Panc1 (cell line): Measurements from ENCODE around the gene RFPL2. TPM values are rescaled to one million over a fixed set of nuclear protein-coding genes. Genes with fewer than 3 reads are reported as not detected.
"Not testable (repeated sequence)": the region's sequence is repeated elsewhere in the genome, so short reads cannot be mapped to it uniquely, and the experiment has no call there.

Experiments
- ATAC-seq: fragments of 200-7000 bp; cut with Tn5 transposase; 2 replicates; pipeline ENCODE4 v1.9.1; 2020; ENCODE audit warnings: mild to moderate bottlenecking, moderate library complexity
- BruUV-seq: library from RNA; stranded (reverse); fragments of 400-500 nt; replicated peaks from 2 replicates; lab custom pipeline; 2021; lab: Mats Ljungman, UMichigan
- CTCF ChIA-PET: fragments of 300-600 bp; sonication (Branson Sonifier 250); formaldehyde crosslinking; loops from one replicate; lab custom pipeline; 2022; ENCODE audit warnings: antibody characterized with exemption; lab: Charles Lee
- POLR2A ChIA-PET: fragments of 300-600 bp; sonication (Branson Sonifier 250); formaldehyde crosslinking; loops from one replicate; lab custom pipeline; 2022; ENCODE audit warnings: antibody characterized with exemption; lab: Charles Lee
- DNase-seq: peaks from one replicate; pipeline ENCODE4 v3.0.0-alpha.2; 2010; ENCODE audit warnings: low read depth, low spot score
- H3K27ac ChIP-seq: 2 replicates; pipeline ENCODE4 v1.5.1; 2011; ENCODE audit warnings: mild to moderate bottlenecking, low read length, inconsistent platforms
- H3K27me3 ChIP-seq: fragments of 200-500 bp; sonication (Bioruptor generic); 2 replicates; pipeline ENCODE4 v1.6.0; 2014; ENCODE audit warnings: low read length, inconsistent platforms; ENCODE audit not compliant: control insufficient read depth, insufficient read depth
- H3K36me3 ChIP-seq: fragments of 200-500 bp; sonication (Bioruptor generic); 2 replicates; pipeline ENCODE4 v1.5.1; 2014; ENCODE audit warnings: inconsistent platforms, mild to moderate bottlenecking, low read length, moderate library complexity; ENCODE audit not compliant: control insufficient read depth, insufficient read depth
- H3K4me1 ChIP-seq: 2 replicates; pipeline ENCODE4 v1.5.1; 2011; ENCODE audit warnings: inconsistent platforms, mild to moderate bottlenecking, low read length, moderate library complexity; ENCODE audit not compliant: control insufficient read depth, insufficient read depth
- H3K4me3 ChIP-seq, 2 experiments: 2 replicates each; pipeline ENCODE4 v1.5.1; 2011 to 2012; ENCODE audit warnings: low read depth in 2 of 2, low read length in 2 of 2, mild to moderate bottlenecking in 2 of 2, inconsistent platforms in 1 of 2, moderate library complexity in 1 of 2
- H3K9me3 ChIP-seq: fragments of 200-500 bp; sonication (Bioruptor generic); 2 replicates; pipeline ENCODE4 v1.5.1; 2014; ENCODE audit warnings: low read depth, mild to moderate bottlenecking, inconsistent platforms, low read length, moderate library complexity; ENCODE audit not compliant: control insufficient read depth, insufficient read depth
- POLR2AphosphoS5 ChIP-seq: IDR thresholded peaks from 2 replicates; pipeline ENCODE4 v1.6.1; 2012; ENCODE audit warnings: mild to moderate bottlenecking, low read depth, low read length, moderate library complexity
- SIN3A ChIP-seq: IDR thresholded peaks from 2 replicates; pipeline ENCODE4 v1.6.1; 2012; ENCODE audit warnings: low read depth, mild to moderate bottlenecking, low read length, moderate library complexity, borderline replicate concordance; ENCODE audit not compliant: insufficient read depth
- TCF7L2 ChIP-seq: IDR thresholded peaks from 2 replicates; pipeline ENCODE4 v1.6.1; 2011; ENCODE audit warnings: mild to moderate bottlenecking, low read depth, low read length, inconsistent platforms
- in situ Hi-C: cut with HindIII; loops from 2 replicates; pipeline ENCODE4 v1.10.0; 2016; ENCODE audit warnings: low sequenced_read_pairs, low pct_unique_long_range_greater_than_20kb
- intact Hi-C: fragments of 100-400 bp; cut with micrococcal nuclease; formaldehyde crosslinking; loops from one replicate; pipeline ENCODE4 v1.10.0; 2022; ENCODE audit not compliant: unreplicated experiment
- total RNA-seq: library from RNA; stranded (reverse); gene quantifications from one replicate; pipeline ENCODE4 v1.2.1, GENCODE V29; 2021; ENCODE audit not compliant: unreplicated experiment
- TF ChIP-seq, protein P1 (sequence below), 2 experiments: IDR thresholded peaks; 2 replicates each; pipeline ENCODE4 v1.6.1; 2011 to 2012; ENCODE audit warnings: low read depth in 2 of 2, control low read depth in 1 of 2, low read length in 1 of 2, mild to moderate bottlenecking in 1 of 2, moderate library complexity in 1 of 2; ENCODE audit not compliant: insufficient read depth in 1 of 2
- TF ChIP-seq, protein P2 (sequence below): fragments of 450-650 bp; IDR thresholded peaks from 2 replicates; pipeline ENCODE4 v1.5.1; 2017; ENCODE audit warnings: mild to moderate bottlenecking

Gene RFPL2
- total RNA-seq, 1 experiment from 2014 or later, result not detected

DNA sequence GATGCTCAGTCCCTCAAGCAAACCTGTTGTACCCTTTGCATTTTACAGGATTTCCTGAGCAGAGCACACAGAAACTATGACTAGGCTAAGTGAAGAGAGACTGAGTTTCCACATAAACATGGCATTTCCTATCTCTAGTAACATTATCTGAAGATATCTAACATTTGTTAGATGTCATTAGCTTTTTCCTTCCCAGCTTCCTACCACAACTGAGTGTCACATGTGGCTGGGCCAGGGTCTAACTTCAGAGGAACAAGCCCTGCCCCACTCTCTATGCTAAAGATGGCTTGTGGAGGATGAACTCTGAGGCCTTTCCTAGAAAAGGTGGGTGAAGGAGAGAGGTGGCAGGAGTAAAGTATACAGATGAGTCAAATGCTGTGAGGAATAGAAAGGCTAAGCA is 62.3 kb downstream of the RFPL2 start:
- H3K4me1 ChIP-seq, result no peaks in the 10 kb centered on the region
- H3K4me3 ChIP-seq, result no peak overlapping the region
- ChIA-PET POLR2A (no interaction called here), CTCF (no interaction called here)
- TF ChIP-seq SIN3A (no peak), POLR2AphosphoS5 (no peak), TCF7L2 (no peak)
- TF ChIP-seq, protein P1, sequence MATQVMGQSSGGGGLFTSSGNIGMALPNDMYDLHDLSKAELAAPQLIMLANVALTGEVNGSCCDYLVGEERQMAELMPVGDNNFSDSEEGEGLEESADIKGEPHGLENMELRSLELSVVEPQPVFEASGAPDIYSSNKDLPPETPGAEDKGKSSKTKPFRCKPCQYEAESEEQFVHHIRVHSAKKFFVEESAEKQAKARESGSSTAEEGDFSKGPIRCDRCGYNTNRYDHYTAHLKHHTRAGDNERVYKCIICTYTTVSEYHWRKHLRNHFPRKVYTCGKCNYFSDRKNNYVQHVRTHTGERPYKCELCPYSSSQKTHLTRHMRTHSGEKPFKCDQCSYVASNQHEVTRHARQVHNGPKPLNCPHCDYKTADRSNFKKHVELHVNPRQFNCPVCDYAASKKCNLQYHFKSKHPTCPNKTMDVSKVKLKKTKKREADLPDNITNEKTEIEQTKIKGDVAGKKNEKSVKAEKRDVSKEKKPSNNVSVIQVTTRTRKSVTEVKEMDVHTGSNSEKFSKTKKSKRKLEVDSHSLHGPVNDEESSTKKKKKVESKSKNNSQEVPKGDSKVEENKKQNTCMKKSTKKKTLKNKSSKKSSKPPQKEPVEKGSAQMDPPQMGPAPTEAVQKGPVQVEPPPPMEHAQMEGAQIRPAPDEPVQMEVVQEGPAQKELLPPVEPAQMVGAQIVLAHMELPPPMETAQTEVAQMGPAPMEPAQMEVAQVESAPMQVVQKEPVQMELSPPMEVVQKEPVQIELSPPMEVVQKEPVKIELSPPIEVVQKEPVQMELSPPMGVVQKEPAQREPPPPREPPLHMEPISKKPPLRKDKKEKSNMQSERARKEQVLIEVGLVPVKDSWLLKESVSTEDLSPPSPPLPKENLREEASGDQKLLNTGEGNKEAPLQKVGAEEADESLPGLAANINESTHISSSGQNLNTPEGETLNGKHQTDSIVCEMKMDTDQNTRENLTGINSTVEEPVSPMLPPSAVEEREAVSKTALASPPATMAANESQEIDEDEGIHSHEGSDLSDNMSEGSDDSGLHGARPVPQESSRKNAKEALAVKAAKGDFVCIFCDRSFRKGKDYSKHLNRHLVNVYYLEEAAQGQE (IDR thresholded peaks at IDR 0.05; ENCODE audit: insufficient read depth in 1 of 2, low read depth in 2 of 2, low read length in 1 of 2), result no peak
- TF ChIP-seq, protein P2, sequence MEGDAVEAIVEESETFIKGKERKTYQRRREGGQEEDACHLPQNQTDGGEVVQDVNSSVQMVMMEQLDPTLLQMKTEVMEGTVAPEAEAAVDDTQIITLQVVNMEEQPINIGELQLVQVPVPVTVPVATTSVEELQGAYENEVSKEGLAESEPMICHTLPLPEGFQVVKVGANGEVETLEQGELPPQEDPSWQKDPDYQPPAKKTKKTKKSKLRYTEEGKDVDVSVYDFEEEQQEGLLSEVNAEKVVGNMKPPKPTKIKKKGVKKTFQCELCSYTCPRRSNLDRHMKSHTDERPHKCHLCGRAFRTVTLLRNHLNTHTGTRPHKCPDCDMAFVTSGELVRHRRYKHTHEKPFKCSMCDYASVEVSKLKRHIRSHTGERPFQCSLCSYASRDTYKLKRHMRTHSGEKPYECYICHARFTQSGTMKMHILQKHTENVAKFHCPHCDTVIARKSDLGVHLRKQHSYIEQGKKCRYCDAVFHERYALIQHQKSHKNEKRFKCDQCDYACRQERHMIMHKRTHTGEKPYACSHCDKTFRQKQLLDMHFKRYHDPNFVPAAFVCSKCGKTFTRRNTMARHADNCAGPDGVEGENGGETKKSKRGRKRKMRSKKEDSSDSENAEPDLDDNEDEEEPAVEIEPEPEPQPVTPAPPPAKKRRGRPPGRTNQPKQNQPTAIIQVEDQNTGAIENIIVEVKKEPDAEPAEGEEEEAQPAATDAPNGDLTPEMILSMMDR, result no peak
- no peaks in the 10 kb centered on the region for H3K36me3 ChIP-seq
- BruUV-seq, result no TSS peak
- H3K27ac ChIP-seq, result no peak overlapping the region
- ATAC-seq (no peak), DNase-seq (no peak)
- no peaks in the 10 kb centered on the region for H3K9me3 ChIP-seq
- intact Hi-C loops, result no loop called here
- H3K27me3 ChIP-seq, result no peaks in the 10 kb centered on the region
- in situ Hi-C loops, result no loop called here

DNA sequence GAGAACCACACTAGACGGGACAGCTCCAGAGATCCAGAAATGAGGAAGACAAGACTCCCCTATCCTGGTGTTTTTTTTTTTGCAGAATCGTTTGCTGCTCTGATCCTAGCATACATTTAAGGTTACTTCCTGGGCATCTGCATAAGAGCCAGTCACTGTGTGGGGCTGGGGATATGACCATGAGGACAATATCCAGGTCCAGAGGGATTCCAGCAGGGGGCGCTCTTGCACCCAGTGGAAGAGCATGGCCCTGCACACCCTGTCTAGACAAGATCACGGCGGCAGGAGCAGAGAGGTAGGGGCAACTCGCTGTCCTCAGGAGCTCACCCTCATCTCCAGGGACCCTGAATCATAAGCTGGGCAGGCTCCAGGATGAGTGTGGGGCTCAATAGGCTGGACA is 64.2 kb downstream of the RFPL2 start:
- H3K4me1 ChIP-seq, H3K4me3 ChIP-seq, intact Hi-C loops, H3K27ac ChIP-seq, DNase-seq, H3K27me3 ChIP-seq, H3K9me3 ChIP-seq, BruUV-seq, CTCF ChIA-PET, in situ Hi-C loops, H3K36me3 ChIP-seq, POLR2A ChIA-PET: not testable (repeated sequence)
- ATAC-seq, result peak; percentile 61; the same call in 1 of the 2 replicates
- TF ChIP-seq, protein P2, result peak; percentile 52

Other genes with a start within 250 kb of the RFPL2 start
- gene SLC5A1, start 161.8 kb downstream of the RFPL2 start, total RNA-seq, result 0.03 TPM
- not detected for gene C22orf42, start 45.8 kb downstream of the RFPL2 start, total RNA-seq
- not detected for gene SLC5A4, start 50.3 kb upstream of the RFPL2 start, total RNA-seq
- not detected for gene RFPL3, start 152.8 kb upstream of the RFPL2 start, total RNA-seq
- gene RTCB, start 207.2 kb upstream of the RFPL2 start, total RNA-seq, result 55.9 TPM